H1 (cell line): Measurements from ENCODE around the gene SIAH3. TPM values are rescaled to one million over a fixed set of nuclear protein-coding genes. Genes with fewer than 3 reads are reported as not detected.

Source experiments
- CTCF ChIA-PET: fragments of 300-600 bp; sonication (Branson Sonifier 250); formaldehyde crosslinking; loops from one replicate; lab custom pipeline; 2021; ENCODE audit not compliant: partially characterized antibody; lab: Charles Lee
- POLR2A ChIA-PET: fragments of 300-600 bp; sonication (Branson Sonifier 250); formaldehyde crosslinking; loops from one replicate; lab custom pipeline; 2021; ENCODE audit warnings: inconsistent platforms; ENCODE audit not compliant: partially characterized antibody; lab: Charles Lee
- DNase-seq, 2 experiments: peaks; one replicate each; pipeline versions ENCODE4 v3.0.0 to v3.0.0-alpha.2; 2010 to 2022; ENCODE audit warnings: low spot score in 2 of 2, low read depth in 1 of 2, mixed read lengths in 1 of 2
- FAIRE-seq: peaks from 2 replicates; lab custom pipeline; 2011; peaks lifted over from hg19 to GRCh38; lab: Jason Lieb, UNC
- H2AFZ ChIP-seq: 2 replicates; pipeline ENCODE4 v1.8.1; 2012; ENCODE audit warnings: low read length, inconsistent platforms
- H2AK5ac ChIP-seq: 2 replicates; pipeline ENCODE4 v1.6.1; 2013; ENCODE audit warnings: low read depth, low read length
- H2BK120ac ChIP-seq: replicated peaks from 2 replicates; pipeline ENCODE3; 2013; ENCODE audit warnings: low read depth, low read length, inconsistent platforms
- H2BK12ac ChIP-seq: 2 replicates; pipeline ENCODE4 v1.6.1; 2013; ENCODE audit warnings: low read depth, low read length
- H2BK15ac ChIP-seq: 2 replicates; pipeline ENCODE4 v1.6.1; 2013; ENCODE audit warnings: low read length
- H2BK20ac ChIP-seq: 2 replicates; pipeline ENCODE4 v1.6.1; 2013; ENCODE audit warnings: low read length
- H2BK5ac ChIP-seq: 2 replicates; pipeline ENCODE4 v1.6.1; 2013; ENCODE audit warnings: low read depth, low read length
- H3K14ac ChIP-seq: 2 replicates; pipeline ENCODE4 v1.6.1; 2013; ENCODE audit warnings: inconsistent platforms; ENCODE audit not compliant: insufficient read length
- H3K18ac ChIP-seq: 2 replicates; pipeline ENCODE4 v1.6.1; 2013; ENCODE audit warnings: low read length; ENCODE audit errors: extremely low read depth
- H3K23ac ChIP-seq: 2 replicates; pipeline ENCODE4 v1.6.1; 2013; ENCODE audit warnings: inconsistent platforms; ENCODE audit not compliant: insufficient read length
- H3K23me2 ChIP-seq: 2 replicates; pipeline ENCODE4 v1.6.1; 2013; ENCODE audit warnings: low read depth, low read length
- H3K27ac ChIP-seq: 2 replicates; pipeline ENCODE4 v1.6.1; 2011; ENCODE audit warnings: low read depth, low read length, inconsistent platforms
- H3K27me3 ChIP-seq, 4 experiments: replicated peaks in 1 of 4; 1 replicate in 1 of 4; 2 replicates in 3 of 4; pipeline versions ENCODE4 v1.6.1 to v1.8.1; 2011 to 2013; ENCODE audit warnings: low read length in 3 of 4, mild to moderate bottlenecking in 3 of 4, inconsistent platforms in 2 of 4, mixed read lengths in 2 of 4, moderate library complexity in 1 of 4; ENCODE audit not compliant: control insufficient read depth in 3 of 4, insufficient read depth in 3 of 4; ENCODE audit errors: extremely low read depth in 1 of 4
- H3K36me3 ChIP-seq, 4 experiments: 2 replicates each; pipeline versions ENCODE4 v1.6.1 to v1.8.1; 2011 to 2013; ENCODE audit warnings: mild to moderate bottlenecking in 4 of 4, low read length in 3 of 4, moderate library complexity in 2 of 4, control low read depth in 1 of 4, inconsistent platforms in 1 of 4; ENCODE audit not compliant: insufficient read depth in 4 of 4, control insufficient read depth in 2 of 4
- H3K4ac ChIP-seq: replicated peaks from 2 replicates; pipeline ENCODE3; 2013; ENCODE audit warnings: low read length, low read depth, mixed read lengths, inconsistent platforms; ENCODE audit not compliant: insufficient read length
- H3K4me1 ChIP-seq, 4 experiments: replicated peaks in 1 of 4; 1 replicate in 1 of 4; 2 replicates in 3 of 4; pipeline versions ENCODE4 v1.6.1 to v1.8.1; 2011 to 2013; ENCODE audit warnings: low read length in 3 of 4, inconsistent platforms in 2 of 4, mixed read lengths in 1 of 4; ENCODE audit not compliant: insufficient read depth in 4 of 4, control insufficient read depth in 3 of 4
- H3K4me2 ChIP-seq, 2 experiments: 2 replicates each; pipeline versions ENCODE4 v1.6.1 to v1.8.1; 2011 to 2013; ENCODE audit warnings: low read depth in 2 of 2, low read length in 2 of 2, control low read depth in 1 of 2, inconsistent platforms in 1 of 2, mild to moderate bottlenecking in 1 of 2; ENCODE audit not compliant: insufficient read depth in 1 of 2
- H3K4me3 ChIP-seq, 4 experiments: fragments of 200-600, 300-600 bp in 1 of 4; sonication (generic), shearing (Covaris generic), sonication (Bioruptor Twin) in 1 of 4; 2 replicates each; pipeline versions ENCODE4 v1.5.1 to v1.8.1; 2011 to 2016; ENCODE audit warnings: low read length in 4 of 4, low read depth in 3 of 4, control low read depth in 2 of 4, inconsistent platforms in 2 of 4, mild to moderate bottlenecking in 2 of 4, mixed read lengths in 1 of 4, moderate library complexity in 1 of 4; ENCODE audit not compliant: insufficient read depth in 2 of 4; ENCODE audit errors: extremely low read depth in 1 of 4
- H3K56ac ChIP-seq: replicated peaks from 2 replicates; pipeline ENCODE3; 2013; ENCODE audit warnings: low read depth, mild to moderate bottlenecking, mixed read lengths, low read length, inconsistent platforms; ENCODE audit not compliant: insufficient read length
- H3K79me1 ChIP-seq: 2 replicates; pipeline ENCODE4 v1.6.1; 2013; ENCODE audit warnings: low read depth, low read length, control low read depth
- H3K79me2 ChIP-seq, 2 experiments: 2 replicates each; pipeline versions ENCODE4 v1.6.1 to v1.8.1; 2012 to 2013; ENCODE audit warnings: low read length in 2 of 2, mild to moderate bottlenecking in 2 of 2, inconsistent platforms in 1 of 2; ENCODE audit not compliant: insufficient read depth in 2 of 2, control insufficient read depth in 1 of 2
- H3K9ac ChIP-seq, 4 experiments: replicated peaks in 1 of 4; 1 replicate in 1 of 4; 2 replicates in 3 of 4; pipeline versions ENCODE4 v1.6.1 to v1.8.1; 2011 to 2013; ENCODE audit warnings: low read depth in 3 of 4, low read length in 3 of 4, control low read depth in 2 of 4, mild to moderate bottlenecking in 2 of 4, moderate library complexity in 2 of 4, inconsistent platforms in 1 of 4; ENCODE audit errors: extremely low read depth in 1 of 4
- H3K9me3 ChIP-seq, 2 experiments: 2 replicates each; pipeline versions ENCODE4 v1.6.1 to v1.8.1; 2012 to 2013; ENCODE audit warnings: mild to moderate bottlenecking in 2 of 2, moderate library complexity in 2 of 2, control low read depth in 1 of 2, inconsistent platforms in 1 of 2, low read depth in 1 of 2, low read length in 1 of 2, mixed read lengths in 1 of 2; ENCODE audit not compliant: insufficient read depth in 2 of 2
- H4K20me1 ChIP-seq, 2 experiments: replicated peaks in 1 of 2; 2 replicates each; pipeline versions ENCODE3 to v1.8.1; 2011 to 2013; ENCODE audit warnings: inconsistent platforms in 2 of 2, low read length in 2 of 2, mild to moderate bottlenecking in 1 of 2; ENCODE audit not compliant: insufficient read depth in 2 of 2, control insufficient read depth in 1 of 2
- H4K5ac ChIP-seq: 2 replicates; pipeline ENCODE4 v1.6.1; 2013; ENCODE audit warnings: low read length, low read depth, mixed read lengths, inconsistent platforms; ENCODE audit not compliant: insufficient read length
- H4K8ac ChIP-seq: 2 replicates; pipeline ENCODE4 v1.8.0; 2013; ENCODE audit warnings: mild to moderate bottlenecking, moderate library complexity, low read length, inconsistent platforms; ENCODE audit not compliant: insufficient read depth; ENCODE audit errors: extremely low read depth
- H4K91ac ChIP-seq: replicated peaks from 2 replicates; pipeline ENCODE3; 2013; ENCODE audit warnings: low read length, mixed read lengths, inconsistent platforms; ENCODE audit not compliant: insufficient read length
- BCL11A ChIP-seq, 2 experiments: IDR thresholded peaks; one replicate each; pipeline ENCODE4 v1.6.1; 2011; ENCODE audit warnings: low read depth in 2 of 2, low read length in 2 of 2, mild to moderate bottlenecking in 2 of 2
- E2F6 ChIP-seq: IDR thresholded peaks from 2 replicates; pipeline ENCODE4 v1.6.1; 2012; ENCODE audit warnings: inconsistent platforms
- KDM1A ChIP-seq: fragments of 200-600, 300-600 bp; sonication (generic); IDR thresholded peaks from 2 replicates; pipeline ENCODE4 v1.7.1; 2016; ENCODE audit warnings: mild to moderate bottlenecking, low read length, borderline replicate concordance
- MAFK ChIP-seq: IDR thresholded peaks from 2 replicates; pipeline ENCODE4 v1.6.1; 2012; ENCODE audit warnings: low read depth, mild to moderate bottlenecking, improper control_type of control experiment, low read length
- SP4 ChIP-seq: IDR thresholded peaks from 2 replicates; pipeline ENCODE4 v1.6.1; 2012; ENCODE audit warnings: low read length, inconsistent platforms
- TAF1 ChIP-seq: IDR thresholded peaks from 2 replicates; pipeline ENCODE4 v1.6.1; 2011; ENCODE audit warnings: mild to moderate bottlenecking, low read depth, low read length
- WGBS, 2 experiments: shearing (Covaris generic) in 1 of 2; methylation state at CpG; one replicate each; pipeline versions ENCODE4 v1.1.6 to v1.1.7; 2013 to 2015; ENCODE audit warnings: low lambda C conversion rate in 2 of 2, mixed read lengths in 2 of 2, inconsistent platforms in 1 of 2, low coverage in 1 of 2, missing lambda C conversion rate in 1 of 2; ENCODE audit not compliant: insufficient replicate concordance in 2 of 2, insufficient coverage in 1 of 2, insufficient read length in 1 of 2; ENCODE audit errors: extremely low coverage in 1 of 2, missing lambda C conversion rate in 1 of 2; 5-methylcytosine and 5-hydroxymethylcytosine counted together
- polyA plus RNA-seq, 7 experiments: library from polyadenylated mRNA; depleted of rRNA in 3 of 7; stranded (reverse) in 5 of 7; unstranded in 2 of 7; fragments of >200 nt in 5 of 7; fragments of 200-250 nt in 2 of 7; gene quantifications; 1 replicate in 5 of 7; 2 replicates in 1 of 7; 4 replicates in 1 of 7; pipeline versions ENCODE4 v1.2.1 to v1.2.3, GENCODE V29; 2011 to 2013; ENCODE audit warnings: missing spikeins in 2 of 7, mixed read lengths in 2 of 7
- total RNA-seq: library from RNA; stranded (reverse); fragmentation: NEBNext Ultra II Directional; extraction: Animal tissue kit (Norgen Biotek cat#: 25700); gene quantifications from 2 replicates; pipeline ENCODE4 v1.2.1, GENCODE V29; 2021

SIAH3 gene
- total and polyA plus RNA-seq, 2 of the 8 experiments (the other 6 are each of a cell fraction or from before 2014, with no cell fraction given): 0.15 to 0.17 TPM

GRCh38 chr13:45779901-45780300 is 71.7 kb downstream of the SIAH3 start:
- CTCF ChIA-PET: interaction anchor here (1.2 kb wide), 1 partner anchor 8 kb away, joined by 3 read pairs; no protein-coding TSS in a partner anchor
- Histone ChIP-seq H3K9me3 (no peaks in the 10 kb centered on the region), H3K56ac (no peak overlapping the region)
- no peak for TF ChIP-seq TAF1
- no peak for TF ChIP-seq MAFK
- no peak for TF ChIP-seq KDM1A
- no peak for TF ChIP-seq SP4
- TF ChIP-seq E2F6: no peak
- no peak for TF ChIP-seq BCL11A (IDR thresholded peaks at IDR 0.05; ENCODE audit: low read depth in 2 of 2, low read length in 2 of 2)

More at GRCh38 chr13:45779901-45780300, 71.7 kb downstream of the SIAH3 start:
- Histone ChIP-seq H2BK120ac (no peak overlapping the region), H2BK20ac (no peak overlapping the region), H3K9ac (no peak overlapping the region), H4K20me1 (no peaks in the 10 kb centered on the region), H3K4me3 (no peak overlapping the region), H3K14ac (no peak overlapping the region), H2AK5ac (no peak overlapping the region), H3K79me1 (no peaks in the 10 kb centered on the region), H3K79me2 (no peaks in the 10 kb centered on the region), H4K5ac (no peak overlapping the region), H3K4me2 (no peak overlapping the region), H2BK12ac (no peak overlapping the region), H3K36me3 (no peaks in the 10 kb centered on the region), H3K4me1 (peaks cover 4 to 9% (median 6%) of the 10 kb centered on the region in 4 experiments), H3K23me2 (no peaks in the 10 kb centered on the region), H2BK5ac (no peak overlapping the region), H4K8ac (no peak overlapping the region), H3K27me3 (no peaks in the 10 kb centered on the region), H2AFZ (no peak overlapping the region), H4K91ac (no peak overlapping the region), H3K4ac (no peak overlapping the region), H3K18ac (no peak overlapping the region), H2BK15ac (no peak overlapping the region), H3K23ac (no peak overlapping the region), H3K27ac (no peak overlapping the region)
- FAIRE-seq: no peak
- no peak for DNase-seq
- WGBS, 2 experiments: 90% methylated on average over 5 of the region's 5 CpGs; no CpG with 5 or more reads in 1 of the 2 experiments
- POLR2A ChIA-PET: no interaction called here
